Measurements from ENCODE around the gene LSAMP. TPM values are rescaled to one million over a fixed set of nuclear protein-coding genes. Genes with fewer than 3 reads are reported as not detected.

The LSAMP gene
- total and polyA plus RNA-seq, 2 of the 8 experiments (the other 6 are each of a cell fraction or from before 2014, with no cell fraction given): 1.8 to 5.7 TPM

GRCh38 chr3:116388867-116389385 is 56.4 kb downstream of the LSAMP start (continued):
- TF ChIP-seq RBBP5 (IDR thresholded peaks at IDR 0.05; ENCODE audit: borderline replicate concordance, low read depth, low read length) (no peak), BCL11A (IDR thresholded peaks at IDR 0.05; ENCODE audit: low read depth in 2 of 2, low read length in 2 of 2) (no peak), KDM1A (IDR thresholded peaks at IDR 0.05; ENCODE audit: borderline replicate concordance, low read length) (no peak), RAD21 (IDR thresholded peaks at IDR 0.05 in 1 of 2, conservative IDR thresholded peaks at IDR 0.05 in 1 of 2; ENCODE audit: low read depth in 2 of 2, low read length in 2 of 2) (no peak), CHD1 (IDR thresholded peaks at IDR 0.05; ENCODE audit: low read depth, low read length) (no peak), RXRA (IDR thresholded peaks at IDR 0.05; ENCODE audit: insufficient read depth, low read depth, low read length) (no peak)
- TF ChIP-seq, protein P1, sequence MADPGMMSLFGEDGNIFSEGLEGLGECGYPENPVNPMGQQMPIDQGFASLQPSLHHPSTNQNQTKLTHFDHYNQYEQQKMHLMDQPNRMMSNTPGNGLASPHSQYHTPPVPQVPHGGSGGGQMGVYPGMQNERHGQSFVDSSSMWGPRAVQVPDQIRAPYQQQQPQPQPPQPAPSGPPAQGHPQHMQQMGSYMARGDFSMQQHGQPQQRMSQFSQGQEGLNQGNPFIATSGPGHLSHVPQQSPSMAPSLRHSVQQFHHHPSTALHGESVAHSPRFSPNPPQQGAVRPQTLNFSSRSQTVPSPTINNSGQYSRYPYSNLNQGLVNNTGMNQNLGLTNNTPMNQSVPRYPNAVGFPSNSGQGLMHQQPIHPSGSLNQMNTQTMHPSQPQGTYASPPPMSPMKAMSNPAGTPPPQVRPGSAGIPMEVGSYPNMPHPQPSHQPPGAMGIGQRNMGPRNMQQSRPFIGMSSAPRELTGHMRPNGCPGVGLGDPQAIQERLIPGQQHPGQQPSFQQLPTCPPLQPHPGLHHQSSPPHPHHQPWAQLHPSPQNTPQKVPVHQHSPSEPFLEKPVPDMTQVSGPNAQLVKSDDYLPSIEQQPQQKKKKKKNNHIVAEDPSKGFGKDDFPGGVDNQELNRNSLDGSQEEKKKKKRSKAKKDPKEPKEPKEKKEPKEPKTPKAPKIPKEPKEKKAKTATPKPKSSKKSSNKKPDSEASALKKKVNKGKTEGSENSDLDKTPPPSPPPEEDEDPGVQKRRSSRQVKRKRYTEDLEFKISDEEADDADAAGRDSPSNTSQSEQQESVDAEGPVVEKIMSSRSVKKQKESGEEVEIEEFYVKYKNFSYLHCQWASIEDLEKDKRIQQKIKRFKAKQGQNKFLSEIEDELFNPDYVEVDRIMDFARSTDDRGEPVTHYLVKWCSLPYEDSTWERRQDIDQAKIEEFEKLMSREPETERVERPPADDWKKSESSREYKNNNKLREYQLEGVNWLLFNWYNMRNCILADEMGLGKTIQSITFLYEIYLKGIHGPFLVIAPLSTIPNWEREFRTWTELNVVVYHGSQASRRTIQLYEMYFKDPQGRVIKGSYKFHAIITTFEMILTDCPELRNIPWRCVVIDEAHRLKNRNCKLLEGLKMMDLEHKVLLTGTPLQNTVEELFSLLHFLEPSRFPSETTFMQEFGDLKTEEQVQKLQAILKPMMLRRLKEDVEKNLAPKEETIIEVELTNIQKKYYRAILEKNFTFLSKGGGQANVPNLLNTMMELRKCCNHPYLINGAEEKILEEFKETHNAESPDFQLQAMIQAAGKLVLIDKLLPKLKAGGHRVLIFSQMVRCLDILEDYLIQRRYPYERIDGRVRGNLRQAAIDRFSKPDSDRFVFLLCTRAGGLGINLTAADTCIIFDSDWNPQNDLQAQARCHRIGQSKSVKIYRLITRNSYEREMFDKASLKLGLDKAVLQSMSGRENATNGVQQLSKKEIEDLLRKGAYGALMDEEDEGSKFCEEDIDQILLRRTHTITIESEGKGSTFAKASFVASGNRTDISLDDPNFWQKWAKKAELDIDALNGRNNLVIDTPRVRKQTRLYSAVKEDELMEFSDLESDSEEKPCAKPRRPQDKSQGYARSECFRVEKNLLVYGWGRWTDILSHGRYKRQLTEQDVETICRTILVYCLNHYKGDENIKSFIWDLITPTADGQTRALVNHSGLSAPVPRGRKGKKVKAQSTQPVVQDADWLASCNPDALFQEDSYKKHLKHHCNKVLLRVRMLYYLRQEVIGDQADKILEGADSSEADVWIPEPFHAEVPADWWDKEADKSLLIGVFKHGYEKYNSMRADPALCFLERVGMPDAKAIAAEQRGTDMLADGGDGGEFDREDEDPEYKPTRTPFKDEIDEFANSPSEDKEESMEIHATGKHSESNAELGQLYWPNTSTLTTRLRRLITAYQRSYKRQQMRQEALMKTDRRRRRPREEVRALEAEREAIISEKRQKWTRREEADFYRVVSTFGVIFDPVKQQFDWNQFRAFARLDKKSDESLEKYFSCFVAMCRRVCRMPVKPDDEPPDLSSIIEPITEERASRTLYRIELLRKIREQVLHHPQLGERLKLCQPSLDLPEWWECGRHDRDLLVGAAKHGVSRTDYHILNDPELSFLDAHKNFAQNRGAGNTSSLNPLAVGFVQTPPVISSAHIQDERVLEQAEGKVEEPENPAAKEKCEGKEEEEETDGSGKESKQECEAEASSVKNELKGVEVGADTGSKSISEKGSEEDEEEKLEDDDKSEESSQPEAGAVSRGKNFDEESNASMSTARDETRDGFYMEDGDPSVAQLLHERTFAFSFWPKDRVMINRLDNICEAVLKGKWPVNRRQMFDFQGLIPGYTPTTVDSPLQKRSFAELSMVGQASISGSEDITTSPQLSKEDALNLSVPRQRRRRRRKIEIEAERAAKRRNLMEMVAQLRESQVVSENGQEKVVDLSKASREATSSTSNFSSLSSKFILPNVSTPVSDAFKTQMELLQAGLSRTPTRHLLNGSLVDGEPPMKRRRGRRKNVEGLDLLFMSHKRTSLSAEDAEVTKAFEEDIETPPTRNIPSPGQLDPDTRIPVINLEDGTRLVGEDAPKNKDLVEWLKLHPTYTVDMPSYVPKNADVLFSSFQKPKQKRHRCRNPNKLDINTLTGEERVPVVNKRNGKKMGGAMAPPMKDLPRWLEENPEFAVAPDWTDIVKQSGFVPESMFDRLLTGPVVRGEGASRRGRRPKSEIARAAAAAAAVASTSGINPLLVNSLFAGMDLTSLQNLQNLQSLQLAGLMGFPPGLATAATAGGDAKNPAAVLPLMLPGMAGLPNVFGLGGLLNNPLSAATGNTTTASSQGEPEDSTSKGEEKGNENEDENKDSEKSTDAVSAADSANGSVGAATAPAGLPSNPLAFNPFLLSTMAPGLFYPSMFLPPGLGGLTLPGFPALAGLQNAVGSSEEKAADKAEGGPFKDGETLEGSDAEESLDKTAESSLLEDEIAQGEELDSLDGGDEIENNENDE (IDR thresholded peaks at IDR 0.05; ENCODE audit: insufficient replicate concordance, low read length): no peak

Measured in H1 (cell line).